SK-N-SH (cell line): ENCODE data around the gene USP25. TPM values are rescaled to one million over a fixed set of nuclear protein-coding genes. Genes with fewer than 3 reads are reported as not detected.

Experiments used
- CTCF ChIA-PET: fragments of 300-600, 350-600 bp; formaldehyde crosslinking; extraction: SDS; loops from one replicate; lab custom pipeline; 2021; lab: Yijun Ruan, JAX
- POLR2A ChIA-PET: fragments of 350-600 bp; sonication (Branson Sonifier 250); formaldehyde crosslinking; extraction: SDS; loops from one replicate; lab custom pipeline; 2020; ENCODE audit warnings: antibody characterized with exemption, inconsistent platforms; lab: Yijun Ruan, JAX
- DNase-seq: peaks from one replicate; pipeline ENCODE4 v3.0.0; 2012
- H2AFZ ChIP-seq: fragments of 200-600 bp; sonication (generic); 2 replicates; pipeline ENCODE4 v1.8.1; 2016; ENCODE audit warnings: antibody characterized with exemption, mild to moderate bottlenecking, low read depth
- H3F3A ChIP-seq: fragments of 200-600 bp; sonication (generic); replicated peaks from 2 replicates; pipeline ENCODE3; 2016; ENCODE audit warnings: antibody characterized with exemption, mild to moderate bottlenecking; ENCODE audit not compliant: insufficient read depth
- H3K27ac ChIP-seq, 2 experiments: fragments of 200-500 bp in 1 of 2; fragments of 200-600 bp in 1 of 2; sonication (Bioruptor generic) in 1 of 2; sonication (generic), shearing (Covaris generic) in 1 of 2; 2 replicates each; pipeline versions ENCODE4 v1.5.1 to v1.6.1; 2014 to 2016; ENCODE audit warnings: low read depth in 2 of 2, inconsistent platforms in 1 of 2, low read length in 1 of 2, mild to moderate bottlenecking in 1 of 2, mixed read lengths in 1 of 2
- H3K27me3 ChIP-seq: fragments of 200-600 bp; sonication (generic), shearing (Covaris generic); 2 replicates; pipeline ENCODE4 v1.6.1; 2016; ENCODE audit warnings: mixed run types; ENCODE audit not compliant: insufficient read depth
- H3K36me3 ChIP-seq, 2 experiments: fragments of 200-500 bp in 1 of 2; fragments of 200-600 bp in 1 of 2; sonication (Bioruptor generic) in 1 of 2; sonication (generic) in 1 of 2; replicated peaks in 1 of 2; 2 replicates each; pipeline versions ENCODE3 to v1.5.1; 2014 to 2016; ENCODE audit warnings: low read length in 1 of 2, mild to moderate bottlenecking in 1 of 2; ENCODE audit not compliant: insufficient read depth in 2 of 2, control insufficient read depth in 1 of 2
- H3K4me1 ChIP-seq, 2 experiments: fragments of 200-500 bp in 1 of 2; fragments of 200-600 bp in 1 of 2; sonication (Bioruptor generic) in 1 of 2; sonication (generic), shearing (Covaris generic) in 1 of 2; 2 replicates each; pipeline versions ENCODE4 v1.5.1 to v1.6.1; 2014 to 2016; ENCODE audit warnings: low read depth in 1 of 2, low read length in 1 of 2, mixed run types in 1 of 2; ENCODE audit not compliant: insufficient read depth in 2 of 2, control insufficient read depth in 1 of 2
- H3K4me2 ChIP-seq: fragments of 200-600 bp; sonication (generic), shearing (Covaris generic); 2 replicates; pipeline ENCODE4 v1.6.1; 2017; ENCODE audit warnings: mixed run types
- H3K4me3 ChIP-seq, 2 experiments: fragments of 200-500 bp in 1 of 2; fragments of 200-600 bp in 1 of 2; sonication (Bioruptor generic) in 1 of 2; sonication (generic), shearing (Covaris generic) in 1 of 2; 2 replicates each; pipeline versions ENCODE4 v1.5.1 to v1.8.1; 2014 to 2016; ENCODE audit warnings: low read depth in 2 of 2, inconsistent platforms in 1 of 2, low read length in 1 of 2, mild to moderate bottlenecking in 1 of 2, mixed read lengths in 1 of 2, moderate library complexity in 1 of 2
- H3K79me2 ChIP-seq: fragments of 200-600 bp; sonication (generic); 2 replicates; pipeline ENCODE4 v1.8.1; 2017; ENCODE audit warnings: mild to moderate bottlenecking; ENCODE audit not compliant: insufficient read depth
- H3K9ac ChIP-seq: fragments of 200-600 bp; sonication (generic); 2 replicates; pipeline ENCODE4 v1.6.1; 2017; ENCODE audit warnings: mixed run types
- H3K9me2 ChIP-seq: fragments of 200-600 bp; sonication (generic); 2 replicates; pipeline ENCODE4 v1.6.1; 2017; ENCODE audit warnings: mixed run types
- H3K9me3 ChIP-seq: fragments of 200-600 bp; sonication (generic); 2 replicates; pipeline ENCODE4 v1.6.1; 2017; ENCODE audit warnings: mixed run types, mild to moderate bottlenecking, moderate library complexity
- H4K20me1 ChIP-seq: fragments of 200-600 bp; sonication (generic); 2 replicates; pipeline ENCODE4 v1.6.1; 2017; ENCODE audit warnings: mild to moderate bottlenecking, mixed run types; ENCODE audit not compliant: insufficient read depth
- ELF1 ChIP-seq: IDR thresholded peaks from 2 replicates; pipeline ENCODE4 v1.4.0; 2012
- FOXJ3 ChIP-seq: sonication (generic); formaldehyde crosslinking; IDR thresholded peaks from 2 replicates; pipeline ENCODE4 v1.5.1; 2020; ENCODE audit warnings: mild to moderate bottlenecking, missing genetic modification reagents
- GABPA ChIP-seq: IDR thresholded peaks from 2 replicates; pipeline ENCODE4 v1.4.0; 2012; ENCODE audit warnings: low read depth, mild to moderate bottlenecking
- GATA2 ChIP-seq: sonication (generic); formaldehyde crosslinking; IDR thresholded peaks from 2 replicates; pipeline ENCODE4 v1.5.0; 2020; ENCODE audit warnings: mild to moderate bottlenecking, missing genetic modification reagents
- NRF1 ChIP-seq: IDR thresholded peaks from 2 replicates; pipeline ENCODE4 v1.6.1; 2012; ENCODE audit warnings: low read depth, mild to moderate bottlenecking, low read length
- PBX3 ChIP-seq: IDR thresholded peaks from 2 replicates; pipeline ENCODE4; 2012
- POLR2AphosphoS5 ChIP-seq: IDR thresholded peaks from 2 replicates; pipeline ENCODE4 v1.6.1; 2012; ENCODE audit warnings: low read depth, low read length
- RCOR1 ChIP-seq: fragments of 150-350 bp; IDR thresholded peaks from 2 replicates; pipeline ENCODE4 v1.6.1; 2017; ENCODE audit warnings: antibody characterized with exemption, low read length
- RFX5 ChIP-seq: IDR thresholded peaks from 2 replicates; pipeline ENCODE4 v1.6.1; 2012; ENCODE audit warnings: mild to moderate bottlenecking, improper control_type of control experiment, low read length
- TEAD4 ChIP-seq: IDR thresholded peaks from 2 replicates; pipeline ENCODE4 v1.4.0; 2012; ENCODE audit warnings: mild to moderate bottlenecking, borderline replicate concordance; ENCODE audit not compliant: insufficient read depth
- USF1 ChIP-seq: IDR thresholded peaks from 2 replicates; pipeline ENCODE4 v1.4.0; 2012; ENCODE audit warnings: low read depth, borderline replicate concordance
- WGBS: methylation state at CpG from one replicate; pipeline ENCODE4 v1.1.6; 2017; ENCODE audit warnings: low lambda C conversion rate; 5-methylcytosine and 5-hydroxymethylcytosine counted together
- polyA plus RNA-seq, 3 experiments: library from polyadenylated mRNA; depleted of rRNA; stranded (reverse); fragments of >200 nt; gene quantifications; 2 replicates each; pipeline ENCODE4 v1.2.3, GENCODE V29; 2012
- TF ChIP-seq, protein P1 (sequence below): fragments of 150-350 bp; IDR thresholded peaks from 2 replicates; pipeline ENCODE4 v1.6.1; 2016; ENCODE audit warnings: mild to moderate bottlenecking, low read depth, low read length

The USP25 gene
- polyA plus RNA-seq, 1 of the 3 experiments (the other 2 are of a cell fraction) = 4.6 TPM

DNA sequence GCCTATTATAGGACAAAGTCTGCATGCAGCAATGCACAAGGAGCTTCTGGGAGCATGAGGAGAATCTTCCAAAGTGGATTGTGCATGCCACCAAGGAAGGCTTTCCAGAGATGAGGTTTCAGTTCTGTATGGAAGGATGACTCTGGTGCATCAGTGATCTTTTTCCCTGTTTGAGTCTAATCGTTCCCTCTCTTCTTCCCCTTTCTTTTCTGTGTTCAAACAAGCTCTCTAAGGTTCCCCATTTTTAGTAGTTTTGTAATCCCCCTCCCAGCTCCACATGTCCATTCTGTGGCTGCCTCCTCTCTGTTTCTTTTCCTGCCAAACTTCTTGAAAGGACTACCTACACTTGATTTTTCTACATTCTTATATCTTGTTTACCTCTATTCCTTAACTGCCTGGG lies 43.3 kb upstream of the USP25 start (continued):
- TF ChIP-seq, protein P1, sequence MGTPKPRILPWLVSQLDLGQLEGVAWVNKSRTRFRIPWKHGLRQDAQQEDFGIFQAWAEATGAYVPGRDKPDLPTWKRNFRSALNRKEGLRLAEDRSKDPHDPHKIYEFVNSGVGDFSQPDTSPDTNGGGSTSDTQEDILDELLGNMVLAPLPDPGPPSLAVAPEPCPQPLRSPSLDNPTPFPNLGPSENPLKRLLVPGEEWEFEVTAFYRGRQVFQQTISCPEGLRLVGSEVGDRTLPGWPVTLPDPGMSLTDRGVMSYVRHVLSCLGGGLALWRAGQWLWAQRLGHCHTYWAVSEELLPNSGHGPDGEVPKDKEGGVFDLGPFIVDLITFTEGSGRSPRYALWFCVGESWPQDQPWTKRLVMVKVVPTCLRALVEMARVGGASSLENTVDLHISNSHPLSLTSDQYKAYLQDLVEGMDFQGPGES = no peak
- TF ChIP-seq GATA2 (CRISPR knock-in tag) (no peak), USF1 (no peak)

GRCh38 chr21:15687208-15687607 lies 42.6 kb upstream of the USP25 start:
- Histone ChIP-seq H3F3A (no peaks in the 10 kb centered on the region), H3K27me3 (no peaks in the 10 kb centered on the region), H3K79me2 (no peaks in the 10 kb centered on the region), H3K36me3 (no peaks in the 10 kb centered on the region), H4K20me1 (no peaks in the 10 kb centered on the region), H3K4me1 (no peaks in the 10 kb centered on the region; a peak in 1 of 4 replicates), H2AFZ (no peak overlapping the region), H3K27ac (no peak overlapping the region), H3K4me3 (no peak overlapping the region), H3K9me2 (no peaks in the 10 kb centered on the region), H3K9ac (no peak overlapping the region), H3K4me2 (no peak overlapping the region), H3K9me3 (no peaks in the 10 kb centered on the region)
- 38% methylated on average over 3 of the region's 3 CpGs for WGBS
- no peak for DNase-seq
- TF ChIP-seq PBX3 (no peak), FOXJ3 (CRISPR knock-in tag) (no peak), NRF1 (no peak), RCOR1 (no peak), USF1 (no peak), RFX5 (no peak), TEAD4 (no peak)
- ChIA-PET CTCF (no interaction called here), POLR2A (no interaction called here)

DNA sequence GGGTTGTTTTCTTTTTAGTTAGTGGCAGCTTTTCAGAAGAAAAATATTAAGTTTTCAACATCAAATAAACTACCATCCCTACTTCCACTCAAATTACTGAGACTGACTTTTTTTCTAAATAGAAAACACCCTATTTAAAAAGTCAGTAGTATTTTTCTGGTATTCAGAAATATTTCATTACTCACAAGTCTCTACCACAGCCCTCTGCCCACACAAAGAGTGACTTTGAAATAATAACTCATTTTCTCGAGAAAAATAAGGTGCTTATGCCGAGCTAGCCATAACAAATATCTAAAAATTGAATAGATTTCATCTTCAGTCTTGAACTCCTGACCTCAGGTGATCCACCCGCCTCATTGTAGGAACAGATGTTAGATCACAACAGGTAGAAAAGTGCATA lies 41.8 kb upstream of the USP25 start:
- CTCF ChIA-PET = interaction anchor here (0.6 kb wide), 1 partner anchor 601 kb away, joined by 3 read pairs; no protein-coding TSS in a partner anchor
- WGBS = 37% methylated on average over 3 of the region's 3 CpGs
- no peaks in the 10 kb centered on the region for H3F3A ChIP-seq
- POLR2A ChIA-PET = no interaction called here
- H3K79me2 ChIP-seq = no peaks in the 10 kb centered on the region
- H3K4me2 ChIP-seq = no peak overlapping the region
- no peaks in the 10 kb centered on the region for H3K27me3 ChIP-seq
- no peak overlapping the region for H2AFZ ChIP-seq
- H3K4me3 ChIP-seq = no peak overlapping the region
- no peak for TF ChIP-seq ELF1
- no peak for TF ChIP-seq GATA2 (CRISPR knock-in tag)
- no peak for TF ChIP-seq POLR2AphosphoS5
- TF ChIP-seq GABPA = no peak
- H3K9me3 ChIP-seq = no peaks in the 10 kb centered on the region
- no peak overlapping the region for H3K27ac ChIP-seq
- no peak for DNase-seq
- no peak overlapping the region for H3K9ac ChIP-seq
- H4K20me1 ChIP-seq = no peaks in the 10 kb centered on the region
- no peaks in the 10 kb centered on the region for H3K4me1 ChIP-seq
- no peaks in the 10 kb centered on the region for H3K36me3 ChIP-seq
- H3K9me2 ChIP-seq = no peaks in the 10 kb centered on the region
